Subcutaneous adipose tissue (tissue), 4 donors: ENCODE measurements around the gene GGTLC2. TPM values are rescaled to one million over a fixed set of nuclear protein-coding genes. Genes with fewer than 3 reads are reported as not detected.

Experiments
- CTCF ChIP-seq: fragments of 450-650 bp; IDR thresholded peaks from one replicate; pipeline ENCODE4 v1.5.1; 2016; ENCODE audit warnings: low read depth, mild to moderate bottlenecking, control low read depth, antibody characterized with exemption, moderate library complexity
- small RNA-seq: library from RNA; depleted of rRNA; stranded (forward); fragments of <200 nt; gene quantifications from one replicate; pipeline ENCODE3, GENCODE V24; 2016
- total RNA-seq, 4 donors: library from RNA; depleted of rRNA; stranded (reverse); fragments of >200 nt; gene quantifications; one replicate each; pipeline ENCODE4 v1.1.0, GENCODE V29; 2016

GGTLC2 gene
- total RNA-seq, 4 donors from 2014 or later, result not detected

- no peak for TF ChIP-seq CTCF
These were observed 46.6 kb downstream of the GGTLC2 start for GRCh38 chr22:22691055-22691454.

GRCh38 chr22:22691716-22692701 is 47.6 kb downstream of the GGTLC2 start:
- no peak for TF ChIP-seq CTCF

GRCh38 chr22:22692707-22693530 is 48.5 kb downstream of the GGTLC2 start:
- no peak for TF ChIP-seq CTCF

- no peak for TF ChIP-seq CTCF
These were observed 49.1 kb downstream of the GGTLC2 start for GRCh38 chr22:22693531-22693884.

GRCh38 chr22:22694106-22694505 is 49.7 kb downstream of the GGTLC2 start:
- no peak for TF ChIP-seq CTCF

- TF ChIP-seq CTCF, result no peak
These were observed 51.7 kb downstream of the GGTLC2 start for GRCh38 chr22:22696104-22696503.

Small RNAs within 50 kb of the gene (small RNA-seq; reads per million reads assigned to genes)
- not detected for gene AC244250.2
- gene IGLV3-29, result not detected
- gene IGLVVI-25-1, result not detected

Other genes starting within 250 kb of the GGTLC2 start
- gene ZNF280B, start 135.9 kb upstream of the GGTLC2 start, total RNA-seq, result under 1 TPM in 2 of 4 donors, not detected in 2; 0.49 to 0.68 TPM
- gene ZNF280A, start 124.3 kb upstream of the GGTLC2 start, total RNA-seq, result not detected
- not detected for gene PRAME, start 85.3 kb upstream of the GGTLC2 start, total RNA-seq
- 1 to 10 TPM in 2 of 4 donors, not detected in 2; 1.1 to 2.2 TPM for gene IGLL5, start 243.2 kb downstream of the GGTLC2 start, total RNA-seq